GM15510 (cell line): Measurements from ENCODE around the gene TWIST2.

Source experiments
- POLR2A ChIP-seq: IDR thresholded peaks from 3 replicates; pipeline ENCODE4 v1.6.1; 2011; ENCODE audit warnings: borderline replicate concordance; ENCODE audit not compliant: insufficient read length; ENCODE audit errors: extremely low read depth

TWIST2 gene

GRCh38 chr2:238861766-238862315 is 14.0 kb downstream of the TWIST2 start:
- no peak for TF ChIP-seq POLR2A

DNA sequence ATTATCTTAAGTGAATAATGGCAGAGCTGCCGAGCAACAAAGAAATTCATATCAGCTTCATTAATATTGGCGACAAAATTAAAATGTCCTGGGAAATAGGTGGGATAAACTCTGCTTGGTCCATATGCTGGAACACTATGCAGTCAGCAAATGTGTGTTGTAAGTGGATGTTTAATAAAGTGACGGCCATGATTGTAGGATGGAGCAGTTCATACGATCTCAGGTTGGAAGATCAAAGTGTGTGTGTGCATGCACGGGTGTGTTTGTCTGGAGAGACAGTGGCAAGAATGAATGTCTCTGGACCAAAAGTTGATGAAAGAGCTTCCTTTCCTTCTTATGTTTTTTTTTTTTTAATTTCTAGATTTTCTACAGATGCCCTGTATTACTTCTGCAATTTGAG is 14.8 kb downstream of the TWIST2 start:
- TF ChIP-seq POLR2A, result no peak

- TF ChIP-seq POLR2A, result no peak
These were observed 15.3 kb downstream of the TWIST2 start for GRCh38 chr2:238863231-238863630.

- no peak for TF ChIP-seq POLR2A
These were observed 15.9 kb downstream of the TWIST2 start for GRCh38 chr2:238863749-238864206.

DNA sequence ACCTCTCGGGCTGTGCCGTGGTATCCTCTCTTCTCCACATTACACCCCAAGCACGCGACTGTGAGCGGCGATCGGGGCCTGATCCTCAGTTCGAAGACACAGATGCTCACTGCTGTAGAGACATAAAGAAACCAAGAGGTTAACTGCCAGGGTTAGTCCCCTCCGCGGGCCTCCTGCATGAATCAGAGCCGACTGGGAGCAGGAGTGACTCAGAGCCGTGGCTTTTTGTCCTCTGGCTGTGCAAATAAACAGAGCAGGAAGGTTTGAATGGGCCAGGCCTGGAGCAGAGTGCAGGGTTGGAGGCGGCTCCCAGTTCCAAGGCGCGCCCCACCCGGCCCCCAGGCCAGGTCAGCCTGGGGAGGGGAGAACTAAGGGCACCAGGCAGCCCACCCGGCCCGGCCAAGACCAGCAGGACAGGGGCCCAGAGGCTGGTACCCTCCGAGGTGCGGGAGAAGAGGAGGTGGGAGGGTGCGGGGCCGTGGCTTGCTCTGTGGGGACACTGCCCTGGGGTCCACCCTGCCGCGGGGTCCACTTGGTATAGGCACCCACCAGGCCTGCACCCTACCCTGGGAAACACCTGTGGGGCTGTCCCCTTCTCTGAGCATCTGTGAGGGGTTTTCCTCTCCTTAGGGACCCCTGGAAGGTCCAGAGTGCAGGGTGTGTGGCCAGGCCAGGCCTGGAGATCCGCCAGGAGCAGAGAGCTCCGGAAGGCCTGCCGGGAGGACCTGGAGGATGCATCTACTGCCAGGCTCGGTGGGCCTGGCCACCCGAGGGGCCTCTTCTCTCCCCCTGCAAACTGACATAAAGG is 16.5 kb downstream of the TWIST2 start:
- no peak for TF ChIP-seq POLR2A

DNA sequence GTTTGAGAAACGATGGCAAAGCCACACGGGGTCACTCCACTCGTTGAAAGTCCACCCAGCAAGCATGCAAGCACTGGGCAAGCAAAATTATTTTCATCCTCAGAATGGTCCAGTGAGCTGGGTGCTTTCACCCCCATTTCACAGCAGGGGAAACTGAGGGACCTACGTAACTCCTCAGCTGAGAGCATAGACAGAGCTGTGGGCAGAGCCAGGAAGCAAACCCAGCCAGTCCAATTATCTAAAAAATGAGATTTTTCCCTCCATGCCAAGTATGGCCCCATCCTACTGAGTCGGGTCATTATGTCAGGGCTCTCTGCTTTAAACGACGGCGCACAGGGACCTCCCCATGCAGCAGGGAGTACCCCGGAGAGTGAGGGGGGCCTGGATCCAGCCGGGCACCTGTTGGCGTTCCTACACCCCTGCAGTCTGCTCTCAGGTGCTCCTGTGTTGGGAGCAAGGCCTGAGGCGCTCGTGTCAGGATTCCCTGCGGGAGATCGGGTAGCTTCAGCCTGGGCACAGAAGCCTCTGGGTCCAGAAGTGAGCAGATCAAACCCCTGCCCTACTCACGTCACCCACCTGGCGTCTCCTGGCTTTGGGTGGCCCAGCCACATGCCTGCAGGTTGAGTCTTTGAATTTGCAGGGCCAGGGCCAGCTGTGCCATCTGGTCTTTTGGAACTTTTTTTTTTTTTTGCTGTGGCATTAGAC is 17.3 kb downstream of the TWIST2 start:
- no peak for TF ChIP-seq POLR2A

GRCh38 chr2:238865744-238866355 is 18.0 kb downstream of the TWIST2 start:
- TF ChIP-seq POLR2A, result no peak

GRCh38 chr2:238866656-238867277 is 18.9 kb downstream of the TWIST2 start:
- no peak for TF ChIP-seq POLR2A

DNA sequence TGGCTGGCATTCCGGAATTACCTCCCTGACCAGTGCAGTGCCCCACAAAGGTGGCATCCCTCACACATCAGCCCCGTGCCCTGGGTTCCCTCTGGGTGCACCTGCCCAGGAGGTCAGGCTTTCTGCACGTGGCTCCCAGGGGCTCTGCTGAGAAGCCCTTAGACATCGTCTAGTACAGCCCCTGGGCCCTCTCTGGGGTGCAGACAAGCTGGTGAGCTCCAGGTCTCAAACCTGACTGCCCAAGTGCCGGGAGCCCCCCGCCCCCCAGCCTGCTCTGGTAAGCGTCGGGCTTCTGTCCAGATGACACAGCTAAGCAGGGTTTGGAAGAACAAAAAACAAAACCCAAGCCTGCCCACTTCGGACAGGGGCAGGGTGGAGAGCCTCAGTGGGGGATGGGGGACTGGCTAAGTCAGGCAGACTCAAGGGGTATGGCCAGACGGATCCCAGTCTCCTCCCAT is 20.2 kb downstream of the TWIST2 start:
- TF ChIP-seq POLR2A, result no peak

GRCh38 chr2:238868616-238869292 is 20.9 kb downstream of the TWIST2 start:
- no peak for TF ChIP-seq POLR2A

- TF ChIP-seq POLR2A, result no peak
These were observed 21.6 kb downstream of the TWIST2 start for GRCh38 chr2:238869293-238870124.

GRCh38 chr2:238870261-238870660 is 22.4 kb downstream of the TWIST2 start:
- no peak for TF ChIP-seq POLR2A

GRCh38 chr2:238872026-238872425 is 24.1 kb downstream of the TWIST2 start:
- TF ChIP-seq POLR2A, result no peak
